K562 (cell line): ENCODE results near the gene HSD17B12. TPM values are rescaled to one million over a fixed set of nuclear protein-coding genes. Genes with fewer than 3 reads are reported as not detected.

Experiments
- ARNT ChIP-seq, 2 experiments: fragments of 450-650 bp; IDR thresholded peaks; 2 replicates each; pipeline ENCODE4 v1.6.1; 2016; ENCODE audit warnings: mild to moderate bottlenecking in 1 of 2
- ATF3 ChIP-seq, 2 experiments: fragments of 450-650 bp in 1 of 2; sonication (generic) in 1 of 2; formaldehyde crosslinking in 1 of 2; IDR thresholded peaks in 1 of 2; conservative IDR thresholded peaks in 1 of 2; 2 replicates each; pipeline versions ENCODE4 v1.6.1 to v1.8.1; 2016 to 2023; ENCODE audit warnings: mild to moderate bottlenecking in 2 of 2, moderate library complexity in 2 of 2, inconsistent platforms in 1 of 2, missing genetic modification reagents in 1 of 2
- BRCA1 ChIP-seq, 2 experiments: fragments of 450-650 bp in 1 of 2; sonication (generic) in 1 of 2; formaldehyde crosslinking in 1 of 2; IDR thresholded peaks; 2 replicates each; pipeline versions ENCODE4 v1.5.0 to v1.6.1; 2017 to 2020; ENCODE audit warnings: mild to moderate bottlenecking in 1 of 2, missing genetic modification reagents in 1 of 2
- CBX8 ChIP-seq: fragments of 200-600 bp; sonication (generic); IDR thresholded peaks from 2 replicates; pipeline ENCODE4 v1.6.1; 2012; ENCODE audit warnings: borderline replicate concordance, mixed run types, low read depth, mild to moderate bottlenecking, moderate library complexity, mixed read lengths, low read length, control low read depth, inconsistent platforms; ENCODE audit not compliant: poor library complexity, severe bottlenecking; ENCODE audit errors: extremely low read depth
- CC2D1A ChIP-seq: fragments of 450-650 bp; IDR thresholded peaks from 2 replicates; pipeline ENCODE4 v1.6.1; 2017; ENCODE audit warnings: mild to moderate bottlenecking
- CREBBP ChIP-seq: IDR thresholded peaks from one replicate; pipeline ENCODE4 v1.6.1; 2012; ENCODE audit warnings: low read depth, mild to moderate bottlenecking, control low read depth, inconsistent platforms, low read length
- CREM ChIP-seq: IDR thresholded peaks from 2 replicates; pipeline ENCODE4 v1.6.1; 2014; ENCODE audit warnings: antibody characterized with exemption, low read depth
- E2F4 ChIP-seq: sonication (generic); formaldehyde crosslinking; IDR thresholded peaks from 2 replicates; pipeline ENCODE4 v1.8.0; 2022; ENCODE audit warnings: mild to moderate bottlenecking, low read depth, missing genetic modification reagents
- MAFG ChIP-seq: fragments of 450-650 bp; conservative IDR thresholded peaks from 2 replicates; pipeline ENCODE4 v1.6.1; 2016; ENCODE audit warnings: missing genetic modification characterization, missing compliant biosample characterization
- MAZ ChIP-seq, 2 experiments: fragments of 450-650 bp in 1 of 2; sonication (generic) in 1 of 2; formaldehyde crosslinking; IDR thresholded peaks in 1 of 2; conservative IDR thresholded peaks in 1 of 2; 2 replicates each; pipeline versions ENCODE4 v1.4.0 to v1.5.0; 2020; ENCODE audit warnings: mild to moderate bottlenecking in 1 of 2, missing genetic modification reagents in 1 of 2
- MEF2D ChIP-seq: conservative IDR thresholded peaks from 2 replicates; pipeline ENCODE4 v1.6.1; 2016; ENCODE audit warnings: low read depth, missing genetic modification characterization, missing compliant biosample characterization
- PHB2 ChIP-seq: fragments of 450-650 bp; IDR thresholded peaks from 2 replicates; pipeline ENCODE4 v1.6.1; 2017; ENCODE audit warnings: low read depth
- RFX5 ChIP-seq: IDR thresholded peaks from 2 replicates; pipeline ENCODE4 v1.6.1; 2011; ENCODE audit warnings: low read depth, mild to moderate bottlenecking, improper control_type of control experiment, low read length
- SFPQ ChIP-seq: fragments of 200-400 bp; formaldehyde crosslinking; IDR thresholded peaks from 2 replicates; pipeline ENCODE4 v1.6.1; 2017; ENCODE audit warnings: mild to moderate bottlenecking, low read depth, low read length, moderate library complexity
- SPI1 ChIP-seq: IDR thresholded peaks from 2 replicates; pipeline ENCODE4 v1.6.1; 2011; ENCODE audit warnings: low read depth, low read length, control low read depth, borderline replicate concordance
- STAG1 ChIP-seq: sonication (generic); formaldehyde crosslinking; IDR thresholded peaks from 2 replicates; pipeline ENCODE4 v1.5.0; 2020; ENCODE audit warnings: missing genetic modification reagents, borderline replicate concordance
- WHSC1 ChIP-seq: IDR thresholded peaks from one replicate; pipeline ENCODE4 v1.6.1; 2012; ENCODE audit warnings: low read length, control low read depth, inconsistent platforms
- ZNF280A ChIP-seq: fragments of 450-650 bp; IDR thresholded peaks from 2 replicates; pipeline ENCODE4 v1.6.1; 2018; ENCODE audit warnings: mild to moderate bottlenecking, low read depth; ENCODE audit not compliant: partially characterized antibody
- ZNF436 ChIP-seq: fragments of 250-450, 450-650 bp; sonication (Bioruptor Pico); formaldehyde crosslinking; IDR thresholded peaks from 2 replicates; pipeline ENCODE4 v1.7.0; 2020; ENCODE audit warnings: mild to moderate bottlenecking
- ZNF507 ChIP-seq: conservative IDR thresholded peaks from 2 replicates; pipeline ENCODE4 v1.6.1; 2017; ENCODE audit warnings: missing genetic modification characterization, missing compliant biosample characterization
- ZNF699 ChIP-seq: fragments of 250-450 bp; sonication (Bioruptor Pico); IDR thresholded peaks from 2 replicates; pipeline ENCODE4 v1.8.0; 2021; ENCODE audit warnings: mild to moderate bottlenecking, moderate library complexity; ENCODE audit not compliant: insufficient replicate concordance
- ZNF764 ChIP-seq: fragments of 250-450 bp; sonication (Bioruptor Pico); IDR thresholded peaks from 2 replicates; pipeline ENCODE4 v1.4.0; 2020; ENCODE audit warnings: low read depth, mild to moderate bottlenecking, moderate library complexity
- ZSCAN32 ChIP-seq: fragments of 450-650 bp; formaldehyde crosslinking; IDR thresholded peaks from 2 replicates; pipeline ENCODE4 v1.4.0; 2020; ENCODE audit warnings: mild to moderate bottlenecking, moderate library complexity
- polyA plus RNA-seq, 8 experiments: library from polyadenylated mRNA; depleted of rRNA in 4 of 8; stranded (reverse) in 5 of 8; unstranded in 3 of 8; fragments of >200 nt; fragmentation: Nextera tagmentation in 2 of 8; fragmentation: Illumina TruSeq in 1 of 8; extraction: Ambion mirVana in 2 of 8; extraction: Trizol in 1 of 8; gene quantifications; 2 replicates each; pipeline versions ENCODE4 v1.2.1 to v1.2.3, GENCODE V29; 2011 to 2014; ENCODE audit warnings: inconsistent platforms in 1 of 8, missing spikeins in 1 of 8
- total RNA-seq, 7 experiments: library from RNA; depleted of rRNA in 6 of 7; stranded (reverse); fragments of >200 nt in 6 of 7; fragmentation: Illumina TruSeq in 2 of 7; extraction: Trizol in 2 of 7; gene quantifications; 2 replicates each; pipeline versions ENCODE4 v1.2.1 to v1.2.3, GENCODE V29; 2011 to 2021; ENCODE audit warnings: low replicate concordance in 1 of 7

Gene HSD17B12
- total and polyA plus RNA-seq, 9 of the 15 experiments (the other 6 are each of a cell fraction or from before 2014, with no cell fraction given), result 9.1 to 34.5 (median 23.3) TPM

- TF ChIP-seq ATF3 (IDR thresholded peaks at IDR 0.05) (no peak; the same call in 1 of the 2 replicates), ATF3 (CRISPR knock-in tag; conservative IDR thresholded peaks at IDR 0.05) (no peak), PHB2 (no peak), ZNF699 (no peak), MEF2D (peak; percentile 55; the same call in 1 of the 2 replicates), CBX8 (no peak), ZNF280A (no peak), CREM (peak; percentile 94), CC2D1A (peak; percentile 95), ZSCAN32 (no peak), CREBBP (no peak), SPI1 (peak; percentile 39; the same call in 1 of the 2 replicates), STAG1 (CRISPR knock-in tag) (no peak), SFPQ (no peak), MAZ (CRISPR knock-in tag; conservative IDR thresholded peaks at IDR 0.05 in 1 of 2, IDR thresholded peaks at IDR 0.05 in 1 of 2) (peak; percentile 46 to 60; a peak in 2 of 4 replicates), ZNF507 (tag) (no peak), RFX5 (no peak), WHSC1 (no peak), ZNF436 (CRISPR knock-in tag) (no peak), ZNF764 (no peak), BRCA1 (IDR thresholded peaks at IDR 0.05) (no peak), BRCA1 (CRISPR knock-in tag; IDR thresholded peaks at IDR 0.05) (no peak), MAFG (tag) (peak; percentile 55), E2F4 (CRISPR knock-in tag) (no peak), ARNT (IDR thresholded peaks at IDR 0.05) (peak in 1 of 2 experiments; percentile 66; a peak in 1 of 4 replicates)
Measured at GRCh38 chr11:43880640-43881159, 200.2 kb downstream of the HSD17B12 start, which contains the start of gene ALKBH3 (continued).
